ENCODE results near the gene GJB2.
"Not testable (repeated sequence)": the region's sequence is repeated elsewhere in the genome, so short reads cannot be mapped to it uniquely, and the experiment has no call there.

Gene GJB2

DNA sequence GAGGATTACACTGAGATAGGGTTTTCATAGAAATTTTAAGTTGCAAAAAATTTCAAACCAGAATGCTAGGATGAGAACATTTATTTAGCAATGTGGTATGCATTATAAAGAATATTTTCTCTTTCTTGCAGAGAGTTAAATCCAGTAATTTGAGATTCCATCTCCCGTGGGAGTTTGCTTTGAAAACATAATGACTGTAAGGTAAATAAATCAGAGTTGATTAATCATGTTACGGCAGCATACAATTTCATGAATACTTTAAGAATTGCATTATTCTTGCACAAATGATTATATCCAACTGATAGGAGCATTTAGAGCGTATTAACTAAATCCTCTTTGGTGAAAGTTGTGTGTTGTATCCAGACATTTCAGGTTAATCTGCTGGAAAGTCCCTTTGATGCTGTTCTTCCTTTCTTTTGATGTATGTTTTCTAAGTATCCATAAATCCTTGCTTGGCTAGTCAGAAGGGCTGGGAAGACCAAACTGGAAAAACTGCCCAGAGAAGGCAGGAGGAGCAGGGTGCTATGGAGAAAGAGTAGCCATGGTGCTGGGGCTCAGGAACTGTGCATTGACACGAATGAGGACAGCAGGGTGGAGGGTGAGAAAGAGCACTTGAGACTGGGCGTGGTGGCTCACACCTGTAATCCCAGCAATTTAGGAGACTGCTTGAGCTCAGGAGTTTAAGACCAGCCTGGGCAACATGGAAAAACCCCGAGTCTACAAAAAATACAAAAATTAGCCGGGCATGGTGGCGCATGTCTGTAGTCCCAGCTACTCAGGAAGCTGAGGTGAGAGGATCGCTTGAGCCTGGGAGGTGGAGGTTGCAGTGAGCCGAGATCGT lies 27.1 kb downstream of the GJB2 start:
- DNase-seq, result no peak

DNA sequence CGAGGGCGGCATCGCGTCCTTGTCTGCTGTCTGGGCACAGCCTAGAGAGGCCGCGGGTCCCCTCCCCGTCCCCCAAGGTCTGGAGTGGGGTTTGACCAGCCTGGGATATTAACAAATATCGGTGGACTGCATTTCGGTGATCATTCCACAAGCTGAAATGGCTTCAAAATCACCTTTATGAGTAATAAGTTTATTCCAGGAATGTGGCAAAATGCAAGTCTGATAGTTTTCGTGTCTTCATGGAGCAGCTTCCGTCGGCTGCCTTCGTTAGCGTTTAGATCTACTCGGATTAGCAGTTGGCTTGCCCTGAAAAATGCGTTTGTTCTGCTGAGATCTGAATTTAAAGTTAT lies 30.8 kb downstream of the GJB2 start:
- DNase-seq, result no peak

DNA sequence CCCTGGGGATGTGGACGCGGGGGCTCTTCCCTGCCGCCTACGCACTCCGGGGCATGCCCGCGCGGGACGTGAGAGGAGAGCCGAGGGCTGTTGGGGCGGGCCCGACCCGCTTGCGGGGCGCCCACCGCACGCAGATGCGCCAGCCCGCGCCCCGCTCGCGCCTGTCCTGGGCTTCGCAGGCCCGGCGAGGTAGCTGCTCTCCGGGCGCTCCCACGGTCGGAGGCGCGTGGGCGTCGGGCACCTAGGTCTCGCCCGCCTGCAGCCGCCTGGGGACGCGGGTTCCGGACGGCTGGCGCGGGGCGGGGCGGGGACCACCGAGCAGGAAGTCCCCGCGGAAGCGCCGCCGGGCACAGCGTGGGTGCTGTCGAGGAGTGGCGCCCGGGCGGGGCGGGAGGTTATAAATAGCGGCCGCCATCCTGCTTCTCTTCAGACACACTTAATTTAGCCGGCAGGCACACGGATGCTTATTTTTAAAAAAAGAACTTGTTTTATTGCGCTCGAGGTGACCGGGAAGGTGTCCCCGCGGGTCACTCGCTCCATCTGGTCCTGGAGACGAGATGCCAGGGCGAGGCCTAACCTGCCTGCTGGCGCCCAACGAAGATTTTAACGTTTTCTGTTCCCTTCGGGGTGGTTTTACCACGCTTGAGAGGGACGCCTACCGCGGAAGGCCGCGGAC lies 31.3 kb downstream of the GJB2 start:
- no peak for DNase-seq

DNA sequence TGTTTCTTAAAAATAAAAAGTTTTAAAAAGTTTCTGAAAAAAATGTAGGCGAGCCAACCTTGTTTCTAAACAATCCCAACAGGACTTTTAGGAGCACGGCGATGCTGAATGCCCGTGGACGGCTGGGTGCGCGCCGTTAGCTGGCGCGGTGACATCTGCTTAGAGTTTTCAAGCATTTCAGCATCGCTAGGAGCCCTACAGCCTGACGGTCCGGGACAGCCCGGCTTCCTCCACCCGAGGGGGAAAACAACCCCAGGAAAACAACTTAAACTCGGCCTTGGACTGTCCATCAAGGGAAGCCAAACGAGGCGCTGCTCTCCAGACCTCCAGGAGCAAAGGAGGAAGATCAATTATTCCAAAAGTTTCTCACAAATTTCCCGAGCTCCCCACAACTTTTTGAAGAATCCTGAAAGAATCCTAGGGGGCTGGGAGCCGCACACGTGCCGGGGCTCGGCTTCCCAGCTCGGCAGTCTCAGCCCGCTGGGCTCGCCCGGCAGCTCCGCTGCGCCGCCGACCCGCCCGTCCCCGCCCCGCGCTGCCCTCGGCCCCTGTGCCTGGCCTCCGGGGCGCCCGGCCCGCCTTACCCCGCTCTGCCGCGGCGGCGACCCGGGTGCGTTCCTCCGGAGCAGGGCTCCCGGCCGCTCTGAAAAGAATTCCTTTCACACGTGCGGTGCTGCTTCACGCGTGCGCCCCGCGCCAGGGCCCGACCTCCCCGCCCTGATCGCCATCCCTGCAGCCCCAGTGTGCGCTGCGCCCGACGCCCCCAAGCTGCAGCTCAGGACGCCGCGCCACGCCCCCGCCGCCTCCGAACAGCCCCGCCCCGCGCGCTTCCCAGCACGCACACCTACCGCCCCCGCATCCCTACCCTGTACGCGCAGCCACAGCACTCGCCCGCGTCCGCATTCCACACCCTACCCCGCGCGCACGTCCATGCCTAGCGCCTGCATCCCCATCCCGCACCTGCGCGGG lies 32.1 kb downstream of the GJB2 start, which contains the start of gene GJA3:
Gene GJA3 (minus strand): TSS at position 747 of the 969 bp plus-strand sequence. CDS start 17,764 bp downstream, outside the sequence.
- DNase-seq, result no peak

DNA sequence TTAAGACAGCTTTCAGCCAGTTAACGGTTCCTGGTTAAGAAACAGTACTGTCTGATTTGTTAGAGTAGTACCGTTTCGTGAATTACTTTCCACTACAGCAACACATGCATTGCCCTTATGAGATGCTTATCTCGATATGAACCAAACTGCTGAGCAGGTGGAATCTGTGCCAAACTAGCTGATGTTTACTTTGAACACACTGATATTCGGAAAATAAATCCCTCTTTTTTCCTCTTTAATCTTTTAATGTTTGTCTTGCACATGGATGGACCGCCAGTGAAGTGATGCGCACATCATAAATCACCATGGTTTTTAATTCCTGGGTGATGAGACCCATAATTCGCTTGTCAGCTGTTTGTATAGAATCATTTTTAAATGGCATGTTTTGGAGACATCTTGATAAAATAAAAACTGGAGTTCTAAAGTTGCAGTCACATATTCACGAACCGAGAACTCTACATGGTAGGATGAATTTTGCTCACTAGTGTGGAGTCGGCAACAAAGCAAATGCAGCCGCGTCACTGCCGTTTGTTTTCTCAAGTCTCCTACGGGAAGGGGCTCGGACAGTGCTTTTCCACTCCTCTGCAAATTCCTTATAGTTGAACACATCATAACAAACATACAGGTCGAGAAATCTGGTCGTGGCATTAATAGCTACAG lies 33.0 kb downstream of the GJB2 start:
- no peak for DNase-seq

DNA sequence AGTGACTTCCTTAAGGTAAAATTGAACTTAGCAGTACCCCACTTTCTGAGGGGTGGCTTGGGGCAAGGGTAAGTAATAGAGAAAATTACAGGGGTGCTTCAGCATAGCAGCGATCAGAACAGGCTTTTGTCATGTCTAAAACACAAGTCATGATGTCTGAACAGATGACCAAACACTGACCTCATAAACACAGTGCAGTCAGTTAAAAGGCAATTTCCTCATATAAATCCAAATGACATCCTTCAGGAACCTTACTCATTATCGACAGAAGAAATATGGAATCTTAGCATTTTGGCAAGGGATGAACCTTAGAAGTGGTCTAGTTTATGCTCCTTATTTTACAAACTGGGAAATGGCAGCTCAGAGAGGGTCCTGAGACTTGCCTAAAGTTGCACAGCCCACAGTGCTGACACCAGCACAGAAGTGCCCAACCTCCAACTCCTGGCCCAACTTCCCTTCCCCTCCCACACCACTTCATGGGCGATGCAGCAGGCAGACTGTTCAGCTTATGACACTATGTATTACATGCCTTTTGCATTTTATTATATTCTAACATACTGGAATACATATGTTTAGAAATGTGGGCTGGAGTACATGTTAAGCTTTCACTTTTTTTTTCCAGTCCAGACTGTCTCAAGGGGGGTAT lies 35.5 kb downstream of the GJB2 start:
- no peak for DNase-seq

DNA sequence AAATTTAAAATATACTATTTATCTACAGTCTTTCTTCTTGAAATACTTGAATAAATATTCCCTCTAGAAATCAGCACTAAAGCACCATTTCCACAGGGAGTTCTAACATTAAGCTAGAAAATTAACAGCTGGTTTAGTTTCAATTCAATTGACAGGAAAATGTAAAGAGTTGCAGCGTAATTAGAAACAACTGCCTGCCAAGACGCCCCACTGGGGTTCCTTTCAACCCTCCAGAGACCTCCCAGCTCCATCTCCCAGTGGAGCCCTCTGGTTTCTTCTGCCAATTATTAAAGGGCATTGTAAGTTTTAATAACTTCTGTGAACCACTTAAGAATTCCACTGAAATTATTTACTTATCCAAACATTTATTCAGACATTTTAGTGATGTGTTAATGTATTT lies 36.0 kb downstream of the GJB2 start:
- no peak for DNase-seq

DNA sequence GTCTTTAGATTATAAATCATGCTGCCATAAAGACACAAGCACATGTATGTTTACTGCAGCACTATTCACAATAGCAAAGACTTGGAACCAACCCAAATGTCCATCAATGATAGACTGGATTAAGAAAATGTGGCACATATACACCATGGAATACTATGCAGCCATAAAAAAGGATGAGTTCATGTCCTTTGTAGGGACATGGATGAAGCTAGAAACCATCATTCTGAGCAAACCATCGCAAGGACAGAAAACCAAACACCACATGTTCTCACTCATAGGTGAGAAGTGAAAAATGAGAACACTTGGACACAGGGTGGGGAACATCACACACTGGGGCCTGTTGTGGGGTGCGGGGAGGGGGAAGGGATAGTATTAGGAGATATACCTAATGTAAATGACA lies 39.4 kb downstream of the GJB2 start:
- not testable (repeated sequence) for DNase-seq

DNA sequence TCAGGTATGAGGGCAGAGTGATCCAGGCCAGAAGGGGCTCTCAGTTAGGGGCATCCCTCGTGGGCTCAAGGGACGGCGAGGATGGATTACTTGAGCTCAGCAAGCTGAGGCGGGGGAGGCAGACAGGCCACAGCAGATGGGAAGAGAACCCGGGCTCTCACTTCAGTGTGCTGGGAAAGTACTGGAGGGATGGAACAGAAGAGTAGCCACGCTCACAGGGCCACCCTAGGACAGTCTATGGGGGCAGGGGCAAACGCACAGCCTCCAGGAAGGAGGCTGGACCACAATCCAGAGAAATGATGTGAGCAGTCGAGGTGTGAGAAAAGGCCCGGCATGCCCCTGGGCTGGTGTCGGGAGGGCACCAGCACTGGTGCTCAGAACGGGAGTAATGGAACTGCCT lies 41.1 kb downstream of the GJB2 start:
- DNase-seq, result no peak

DNA sequence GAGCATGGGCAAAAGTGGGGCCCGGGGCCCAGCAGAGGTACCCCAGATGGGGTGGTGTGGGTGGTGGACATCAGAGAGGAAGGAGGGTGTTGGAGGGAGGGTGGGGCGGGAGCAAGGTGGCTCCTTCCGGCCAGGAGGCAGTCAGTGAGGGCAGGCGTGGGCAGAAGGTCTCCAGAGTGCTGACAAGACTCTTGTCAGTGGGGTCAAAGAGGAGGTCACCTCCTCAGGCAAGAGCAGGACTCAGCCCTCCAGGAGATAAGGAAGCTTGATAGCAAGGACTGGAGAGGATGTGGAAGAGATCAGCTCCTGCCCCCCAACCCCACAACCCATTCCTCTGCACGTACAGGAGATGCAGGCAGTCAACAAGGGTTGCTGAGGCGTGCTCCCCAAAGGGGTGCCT lies 41.7 kb downstream of the GJB2 start:
- DNase-seq, result no peak

DNA sequence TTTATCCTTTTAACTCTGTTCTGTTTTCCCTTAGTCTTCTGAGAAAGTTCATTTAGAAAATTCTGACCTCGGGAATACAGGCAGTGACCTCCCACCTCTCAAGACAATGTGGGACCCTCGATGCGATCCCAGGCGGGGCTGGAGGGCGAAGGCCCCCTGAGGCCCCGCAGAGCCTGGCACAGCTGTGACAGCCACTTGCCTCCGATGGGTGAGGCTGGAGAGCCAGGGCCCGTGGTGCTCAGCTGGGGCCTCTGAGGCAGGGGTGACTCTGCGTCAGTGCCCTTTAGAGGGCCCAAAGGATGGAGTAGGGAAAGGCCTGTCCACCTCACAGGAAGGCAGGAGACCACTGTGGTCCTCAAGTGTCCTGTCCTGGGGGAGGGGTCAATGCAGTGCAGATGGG lies 42.2 kb downstream of the GJB2 start:
- DNase-seq, result no peak

DNA sequence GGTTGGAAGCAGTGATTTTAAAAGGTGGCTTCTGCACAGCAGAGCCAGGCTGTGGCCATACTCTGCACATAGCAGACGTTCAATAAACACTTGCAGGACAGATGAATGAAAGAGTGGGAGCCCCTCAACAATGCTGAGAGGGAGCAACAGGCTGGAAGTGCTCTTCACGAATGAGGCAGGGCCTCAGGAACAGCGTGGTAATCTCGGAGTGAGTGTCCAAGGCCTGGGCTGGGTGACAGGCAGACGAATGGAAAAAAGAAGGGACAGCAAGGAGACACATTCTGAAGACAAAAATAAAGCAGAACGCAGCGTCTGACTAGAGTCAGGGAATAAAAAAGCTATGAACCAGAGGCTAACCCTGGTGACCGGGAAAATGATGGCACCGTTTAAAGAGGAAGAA lies 43.0 kb downstream of the GJB2 start:
- no peak for DNase-seq

DNA sequence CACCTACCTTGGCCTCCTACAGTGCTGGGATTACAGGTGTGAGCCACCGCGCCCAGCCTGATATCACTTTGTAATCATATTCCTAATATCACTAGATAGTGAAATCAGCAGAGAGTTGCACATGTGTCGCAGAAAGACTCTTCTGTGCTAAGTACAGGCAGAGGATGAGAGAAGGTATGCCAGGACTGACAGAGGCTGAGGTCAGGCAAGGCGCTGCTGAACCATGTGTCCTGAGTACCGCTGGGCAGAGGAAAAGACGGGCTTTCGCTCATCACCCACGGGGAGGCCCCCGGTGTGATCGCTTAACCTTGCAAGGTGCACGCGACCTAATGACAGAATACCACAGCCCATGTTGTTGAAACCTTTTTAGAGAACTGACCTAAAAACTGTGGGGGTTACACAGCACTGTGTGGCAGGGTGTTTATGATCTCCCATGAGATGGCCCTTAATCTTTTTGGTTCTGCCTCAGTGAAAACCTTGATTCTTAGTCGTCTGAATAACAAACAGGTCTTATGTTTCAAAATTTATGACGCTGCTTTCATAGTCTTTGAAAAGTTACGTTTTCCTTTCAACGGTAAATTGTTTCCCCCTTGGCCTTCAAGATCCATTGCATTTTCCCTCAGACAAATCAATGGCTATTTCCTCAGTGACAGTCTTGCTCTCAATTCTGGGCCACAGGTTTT lies 44.1 kb downstream of the GJB2 start:
- no peak for DNase-seq

DNA sequence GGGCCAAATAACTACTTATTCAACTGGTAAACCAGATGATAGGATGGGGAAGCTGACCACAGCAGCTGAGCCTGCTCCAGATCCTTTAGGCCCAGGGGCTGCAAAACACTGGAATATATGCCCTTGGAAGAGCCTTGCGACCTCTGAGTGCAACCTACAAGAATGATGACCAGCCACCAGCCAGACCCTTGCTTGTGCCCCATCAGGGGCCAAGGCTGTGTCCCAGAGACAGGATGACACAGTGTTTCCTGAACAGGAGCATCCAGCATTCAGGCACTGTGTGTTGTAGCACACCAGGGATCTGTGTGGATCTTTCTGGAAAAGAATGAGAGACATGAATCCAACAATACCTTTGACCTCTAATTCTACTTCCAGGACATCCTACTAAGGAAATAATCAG lies 46.4 kb downstream of the GJB2 start:
- DNase-seq, result no peak

DNA sequence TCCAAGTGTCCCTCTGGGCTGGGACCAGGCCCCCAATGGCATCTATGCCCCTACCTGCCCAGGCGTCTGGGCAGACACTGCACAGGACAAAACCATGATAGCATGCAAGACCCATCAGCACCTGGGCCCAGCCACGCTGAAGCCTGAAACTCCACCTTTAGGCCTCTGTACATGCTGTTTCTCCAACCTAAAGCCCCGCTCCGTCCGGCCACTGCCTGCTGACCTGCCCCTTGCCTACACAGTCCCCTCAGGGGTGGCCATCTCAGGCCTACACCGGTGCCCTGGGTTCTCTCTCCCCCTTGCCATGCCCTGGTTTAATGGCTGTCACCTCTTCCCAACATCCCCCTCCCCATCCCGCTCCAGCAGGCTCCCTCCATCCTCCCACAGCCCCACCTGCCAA lies 47.2 kb downstream of the GJB2 start:
- no peak for DNase-seq

DNA sequence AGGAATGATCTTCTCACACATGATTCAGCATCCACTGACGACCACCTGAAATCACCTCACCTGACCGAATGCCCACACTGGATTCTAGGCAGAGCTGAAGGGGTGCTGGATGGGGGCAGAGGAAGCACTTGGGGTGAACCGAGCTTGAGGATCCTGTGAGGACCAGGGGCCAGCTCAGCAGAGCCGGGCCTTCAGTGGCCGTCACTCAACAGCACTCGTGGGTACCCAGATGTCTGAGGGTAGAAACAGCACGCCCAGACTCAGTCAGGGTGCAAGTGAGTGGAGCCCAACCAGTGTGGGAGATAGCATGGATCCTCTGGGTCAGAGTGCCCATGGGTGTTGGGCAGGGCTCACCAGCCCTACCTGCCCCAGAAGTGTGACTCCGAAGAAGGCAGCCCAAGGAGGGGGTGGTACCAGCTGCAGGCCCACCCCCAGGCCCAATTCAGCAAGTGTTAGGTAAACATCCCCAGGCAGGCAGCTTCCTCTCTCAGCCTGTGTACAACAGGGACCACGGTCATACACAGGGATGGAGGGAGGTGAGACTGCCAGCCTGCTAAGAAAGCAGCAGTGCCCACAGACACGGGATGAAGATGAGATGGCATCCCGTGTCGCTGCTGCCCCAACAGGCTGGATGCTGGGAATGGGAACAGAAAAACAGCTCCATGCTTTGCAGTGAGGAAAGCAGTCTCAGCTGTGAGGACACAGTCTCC lies 48.4 kb downstream of the GJB2 start:
- DNase-seq, result no peak

DNA sequence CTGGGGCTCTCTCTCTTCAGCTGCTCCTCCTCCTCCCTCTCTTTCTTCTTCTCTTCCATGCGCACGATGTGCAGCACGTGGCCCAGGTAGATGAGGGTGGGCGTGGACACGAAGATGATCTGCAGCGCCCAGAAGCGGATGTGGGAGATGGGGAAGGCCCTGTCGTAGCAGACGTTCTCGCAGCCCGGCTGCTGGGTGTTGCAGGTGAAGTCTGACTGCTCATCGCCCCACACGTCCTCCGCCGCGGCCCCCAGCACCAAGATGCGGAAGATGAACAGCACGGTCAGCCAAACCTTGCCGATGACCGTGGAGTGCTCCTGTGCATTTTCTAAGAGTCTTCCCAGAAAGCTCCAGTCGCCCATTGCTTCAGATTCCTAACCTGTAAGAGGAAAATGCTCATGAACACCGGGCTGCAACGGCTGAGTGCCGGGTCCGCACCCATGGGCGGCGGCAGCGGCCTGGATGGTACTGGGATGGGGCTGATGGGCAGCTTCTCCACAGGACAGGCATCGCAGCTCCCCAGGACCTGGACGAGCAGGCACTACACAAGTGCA lies 49.7 kb downstream of the GJB2 start:
- no peak for DNase-seq

DNA sequence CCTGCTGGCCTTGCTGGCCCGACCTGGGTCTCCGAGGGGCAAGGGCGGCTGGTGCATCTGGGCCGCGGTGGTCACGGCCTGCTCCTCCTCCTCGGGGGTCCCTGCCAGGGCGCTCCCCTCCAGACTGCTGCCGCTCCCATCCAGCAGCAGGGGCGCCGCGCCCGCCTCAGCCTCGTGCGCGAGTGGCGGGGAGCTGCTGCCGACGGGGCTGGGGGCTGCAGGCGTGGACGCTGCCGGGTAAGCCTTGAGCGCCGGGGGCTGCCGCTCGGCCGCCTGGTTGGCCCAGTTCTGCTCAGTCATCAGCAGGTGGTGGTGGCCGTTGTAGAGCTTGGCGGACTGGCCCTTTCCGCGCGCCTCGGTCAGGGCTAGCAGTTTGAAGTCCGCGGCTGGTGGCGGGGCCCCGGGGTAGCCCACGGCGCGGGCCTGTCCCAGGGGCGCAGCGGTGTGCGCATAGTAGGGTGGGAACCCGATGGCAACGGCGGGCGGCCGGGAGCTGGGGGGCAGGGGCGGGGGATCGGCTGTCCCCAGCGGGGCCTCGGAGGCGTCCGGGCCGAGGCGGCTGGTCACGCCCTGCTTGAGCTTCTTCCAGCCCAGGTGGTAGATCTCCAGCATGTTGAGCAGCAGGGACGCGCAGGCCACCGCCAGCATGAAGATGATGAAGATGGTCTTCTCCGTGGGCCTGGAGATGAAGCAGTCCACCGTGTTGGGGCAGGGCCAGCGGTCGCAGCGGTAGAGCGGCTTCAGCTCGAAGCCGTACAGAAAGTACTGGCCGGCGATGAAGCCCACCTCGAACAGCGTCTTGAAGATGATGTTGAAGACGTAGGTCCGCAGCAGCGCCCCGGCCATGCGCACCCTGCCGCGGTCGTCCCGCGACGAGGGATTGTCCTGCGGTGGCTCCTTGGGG lies 50.5 kb downstream of the GJB2 start:
- DNase-seq, result no peak

DNA sequence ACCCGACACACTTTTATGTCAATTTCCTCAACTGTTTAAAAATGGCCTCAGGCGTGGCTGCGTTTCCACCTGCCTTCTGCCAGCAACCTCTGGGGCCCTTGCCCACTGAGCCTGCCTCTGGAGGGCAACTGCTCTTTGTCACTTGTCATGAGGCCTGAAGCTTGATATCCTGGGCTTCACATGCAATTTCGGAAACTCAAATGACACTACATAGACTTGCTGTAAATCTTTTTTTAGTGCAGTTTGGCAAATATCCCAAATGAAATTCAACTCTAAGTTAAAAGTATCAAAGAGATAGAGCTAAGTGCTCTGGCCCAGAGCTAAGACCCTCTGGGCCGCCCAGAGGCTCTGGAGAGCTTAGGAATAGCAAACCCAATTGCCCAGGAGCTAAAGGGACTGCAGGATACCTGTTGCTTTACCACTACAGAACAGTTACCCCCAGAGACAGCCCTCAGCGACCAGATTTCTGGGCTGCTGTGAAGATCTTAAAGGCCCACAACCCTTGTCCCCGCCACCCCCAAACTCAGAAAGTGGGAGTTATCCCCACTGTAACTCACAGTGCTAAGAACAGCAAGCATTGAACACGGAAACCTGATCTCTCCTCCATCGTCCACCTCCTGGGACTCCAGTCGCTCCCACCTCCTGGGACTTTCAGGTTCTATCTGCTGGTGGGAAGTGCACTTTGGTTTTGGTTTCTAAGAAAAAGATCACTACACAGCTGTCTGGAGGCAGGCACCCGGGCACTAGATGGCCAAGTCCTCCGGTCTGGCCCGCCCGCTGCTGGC lies 51.3 kb downstream of the GJB2 start:
- no peak for DNase-seq

Measured in NK-92 treated with Interleukin-12 subunit alpha and Interleukin-12 subunit beta, amount 100 ng/mL, for 24 hours (cell line).